ENCODE measurements around the gene C1orf174.
A peak's percentile ranks its signal among the peaks of the same experiment; 100 is the strongest.

Gene C1orf174

GRCh38 chr1:3874736-3875135 lies 25.3 kb downstream of the C1orf174 start:
- DNase-seq (ENCODE audit: low spot score) = no peak
- FAIRE-seq = no peak

GRCh38 chr1:3872546-3872945 lies 27.5 kb downstream of the C1orf174 start:
- DNase-seq (ENCODE audit: low spot score) (no peak), FAIRE-seq (no peak)

- no peak for DNase-seq (ENCODE audit: low spot score)
- no peak for FAIRE-seq
Observed at GRCh38 chr1:3871451-3871805, 28.6 kb downstream of the C1orf174 start.

GRCh38 chr1:3869751-3870301 lies 30.2 kb downstream of the C1orf174 start:
- FAIRE-seq (no peak), DNase-seq (ENCODE audit: low spot score) (no peak)

GRCh38 chr1:3868464-3869006 lies 31.5 kb downstream of the C1orf174 start:
- DNase-seq (ENCODE audit: low spot score) (no peak), FAIRE-seq (no peak)

- no peak for FAIRE-seq
- DNase-seq (ENCODE audit: low spot score) = no peak
Observed at GRCh38 chr1:3865606-3866160, 34.4 kb downstream of the C1orf174 start.

GRCh38 chr1:3864884-3865283 lies 35.2 kb downstream of the C1orf174 start:
- no peak for FAIRE-seq
- DNase-seq (ENCODE audit: low spot score) = no peak

- FAIRE-seq = no peak
- DNase-seq (ENCODE audit: low spot score) = no peak
Observed at GRCh38 chr1:3863231-3863935, 36.7 kb downstream of the C1orf174 start.

GRCh38 chr1:3858231-3858981 lies 41.7 kb downstream of the C1orf174 start:
- DNase-seq (ENCODE audit: low spot score) (no peak), FAIRE-seq (no peak)

GRCh38 chr1:3857791-3858129 lies 42.3 kb downstream of the C1orf174 start:
- no peak for FAIRE-seq

GRCh38 chr1:3856923-3857790 lies 42.9 kb downstream of the C1orf174 start, which contains the start of the genes CEP104 and DFFB:
TSS of gene CEP104 (minus strand) at chr1:3857211. CDS start at chr1:3852407, 4,804 bp downstream.
TSS of gene DFFB (plus strand) at chr1:3857476. CDS start at chr1:3857604, 128 bp downstream.
- FAIRE-seq (peak; percentile 85), DNase-seq (ENCODE audit: low spot score) (peak; percentile 96)

More at GRCh38 chr1:3857791-3858129, 42.3 kb downstream of the C1orf174 start:
- DNase-seq (ENCODE audit: low spot score) = no peak

- DNase-seq (ENCODE audit: low spot score) (no peak), FAIRE-seq (no peak)
Observed at GRCh38 chr1:3852711-3853485, 47.2 kb downstream of the C1orf174 start.

- FAIRE-seq (no peak), DNase-seq (ENCODE audit: low spot score) (no peak)
Observed at GRCh38 chr1:3852091-3852490, 48.0 kb downstream of the C1orf174 start.

GRCh38 chr1:3851292-3851691 lies 48.8 kb downstream of the C1orf174 start:
- DNase-seq (ENCODE audit: low spot score) (no peak), FAIRE-seq (no peak)

GRCh38 chr1:3850857-3851256 lies 49.2 kb downstream of the C1orf174 start:
- DNase-seq (ENCODE audit: low spot score) (no peak), FAIRE-seq (no peak)

GRCh38 chr1:3847081-3847480 lies 53.0 kb downstream of the C1orf174 start:
- FAIRE-seq (no peak), DNase-seq (ENCODE audit: low spot score) (no peak)

- DNase-seq (ENCODE audit: low spot score) = no peak
- FAIRE-seq = no peak
Observed at GRCh38 chr1:3846541-3846940, 53.5 kb downstream of the C1orf174 start.

GRCh38 chr1:3842912-3843311 lies 57.2 kb downstream of the C1orf174 start:
- DNase-seq (ENCODE audit: low spot score) (no peak), FAIRE-seq (no peak)

- DNase-seq (ENCODE audit: low spot score) = no peak
- FAIRE-seq = no peak
Observed at GRCh38 chr1:3841491-3841890, 58.6 kb downstream of the C1orf174 start.

Data from RCC 7860 (cell line).